Fibroblast of lung (primary cell): ENCODE data around the gene MARVELD1. TPM values are rescaled to one million over a fixed set of nuclear protein-coding genes. Genes with fewer than 3 reads are reported as not detected.

Source experiments
- DNase-seq, 2 donors: peaks; one replicate each; pipeline versions ENCODE4 v3.0.0 to v3.0.0-alpha.2; 2010; ENCODE audit warnings: low read depth in 2 of 2
- H2AFZ ChIP-seq: 2 replicates; pipeline ENCODE4 v1.5.1; 2012; ENCODE audit warnings: low read length, control low read depth, inconsistent platforms
- H3K27ac ChIP-seq: 2 replicates; pipeline ENCODE4 v1.5.1; 2011; ENCODE audit warnings: low read length, control low read depth; ENCODE audit not compliant: insufficient read depth
- H3K27me3 ChIP-seq: 2 replicates; pipeline ENCODE4 v1.5.1; 2011; ENCODE audit warnings: mild to moderate bottlenecking, low read length; ENCODE audit not compliant: control insufficient read depth, insufficient read depth
- H3K36me3 ChIP-seq: 2 replicates; pipeline ENCODE4 v1.5.1; 2011; ENCODE audit warnings: low read length; ENCODE audit not compliant: control insufficient read depth, insufficient read depth
- H3K4me1 ChIP-seq: 2 replicates; pipeline ENCODE4 v1.5.1; 2011; ENCODE audit warnings: low read length; ENCODE audit not compliant: control insufficient read depth, insufficient read depth; ENCODE audit errors: extremely low read depth
- H3K4me2 ChIP-seq: 2 replicates; pipeline ENCODE4 v1.5.1; 2011; ENCODE audit warnings: low read length, control low read depth; ENCODE audit not compliant: insufficient read depth; ENCODE audit errors: extremely low read depth
- H3K4me3 ChIP-seq, 4 experiments: fragments of 200-600 bp in 1 of 4; sonication (generic) in 1 of 4; replicated peaks in 1 of 4; 2 replicates each; pipeline ENCODE4 v1.5.1; 2011 to 2016; ENCODE audit warnings: low read length in 4 of 4, low read depth in 3 of 4, mild to moderate bottlenecking in 3 of 4, control low read depth in 2 of 4, inconsistent platforms in 1 of 4, mixed read lengths in 1 of 4; ENCODE audit not compliant: insufficient read depth in 1 of 4; ENCODE audit errors: control extremely low read depth in 1 of 4
- H3K79me2 ChIP-seq: 2 replicates; pipeline ENCODE4 v1.5.1; 2012; ENCODE audit warnings: mild to moderate bottlenecking, low read length, inconsistent platforms; ENCODE audit not compliant: control insufficient read depth, insufficient read depth
- H3K9ac ChIP-seq: 2 replicates; pipeline ENCODE4 v1.5.1; 2011; ENCODE audit warnings: mild to moderate bottlenecking, low read length, control low read depth; ENCODE audit not compliant: insufficient read depth
- H3K9me3 ChIP-seq: 2 replicates; pipeline ENCODE4 v1.5.1; 2012; ENCODE audit warnings: low read depth, low read length; ENCODE audit not compliant: control insufficient read depth, insufficient read depth
- H4K20me1 ChIP-seq: 2 replicates; pipeline ENCODE4 v1.5.1; 2011; ENCODE audit warnings: low read length; ENCODE audit not compliant: control insufficient read depth, insufficient read depth; ENCODE audit errors: extremely low read depth
- CTCF ChIP-seq, 2 donors: IDR thresholded peaks in 1 of 2; conservative IDR thresholded peaks in 1 of 2; 1 replicate in 1 of 2; 2 replicates in 1 of 2; pipeline ENCODE4 v1.5.1; 2011 to 2012; ENCODE audit warnings: low read length in 2 of 2, control low read depth in 1 of 2, inconsistent platforms in 1 of 2, low read depth in 1 of 2, mild to moderate bottlenecking in 1 of 2
- EZH2 ChIP-seq: IDR thresholded peaks from 2 replicates; pipeline ENCODE4 v1.5.1; 2012; ENCODE audit warnings: low read length, control low read depth, mild to moderate bottlenecking; ENCODE audit errors: missing control alignments
- polyA plus RNA-seq, 2 donors: library from polyadenylated mRNA; depleted of rRNA in 1 of 2; stranded (reverse) in 1 of 2; unstranded in 1 of 2; fragments of >200 nt; gene quantifications; 2 replicates each; pipeline ENCODE4 v1.2.1, GENCODE V29; 2011 to 2012; ENCODE audit warnings: missing spikeins in 1 of 2
- total RNA-seq: library from RNA; depleted of rRNA; stranded (reverse); fragments of >200 nt; gene quantifications from 2 replicates; pipeline ENCODE4 v1.2.1, GENCODE V29; 2014

The MARVELD1 gene
- total and polyA plus RNA-seq, 2 donors (not counting 1 experiment from before 2014, with no cell fraction given), result 16.3 to 132 TPM

- Histone ChIP-seq H3K79me2 (no peaks in the 10 kb centered on the region), H3K27ac (no peak overlapping the region), H3K4me2 (no peak overlapping the region), H3K9ac (no peak overlapping the region), H3K27me3 (no peaks in the 10 kb centered on the region), H2AFZ (no peak overlapping the region), H4K20me1 (no peaks in the 10 kb centered on the region), H3K4me3 (no peak overlapping the region), H3K4me1 (no peaks in the 10 kb centered on the region), H3K9me3 (no peaks in the 10 kb centered on the region), H3K36me3 (peaks cover 8% of the 10 kb centered on the region)
- DNase-seq, result peak in 1 of 2 donors; percentile 15
- TF ChIP-seq CTCF (conservative IDR thresholded peaks at IDR 0.05 in 1 of 2, IDR thresholded peaks at IDR 0.05 in 1 of 2; ENCODE audit: low read depth in 1 of 2, low read length in 2 of 2), result no peak
- TF ChIP-seq EZH2, result no peak
These were observed 49.3 kb downstream of the MARVELD1 start for GRCh38 chr10:97762816-97763215.

- no peak overlapping the region for H3K4me2 ChIP-seq
- no peaks in the 10 kb centered on the region for H3K9me3 ChIP-seq
- no peak for DNase-seq
- no peaks in the 10 kb centered on the region for H3K79me2 ChIP-seq
- H3K36me3 ChIP-seq, result peaks cover 8% of the 10 kb centered on the region
- H3K9ac ChIP-seq, result no peak overlapping the region
- H3K27ac ChIP-seq, result no peak overlapping the region
- no peaks in the 10 kb centered on the region for H3K4me1 ChIP-seq
- H3K4me3 ChIP-seq, result no peak overlapping the region
- H4K20me1 ChIP-seq, result no peaks in the 10 kb centered on the region
- H2AFZ ChIP-seq, result no peak overlapping the region
- TF ChIP-seq CTCF (conservative IDR thresholded peaks at IDR 0.05 in 1 of 2, IDR thresholded peaks at IDR 0.05 in 1 of 2; ENCODE audit: low read depth in 1 of 2, low read length in 2 of 2) (no peak), EZH2 (no peak)
- H3K27me3 ChIP-seq, result no peaks in the 10 kb centered on the region
These were observed 49.9 kb downstream of the MARVELD1 start for GRCh38 chr10:97763411-97763810.

GRCh38 chr10:97763947-97764346 is 50.4 kb downstream of the MARVELD1 start:
- Histone ChIP-seq H3K79me2 (no peaks in the 10 kb centered on the region), H3K36me3 (peaks cover 8% of the 10 kb centered on the region), H3K4me2 (no peak overlapping the region), H2AFZ (no peak overlapping the region), H3K27ac (no peak overlapping the region), H3K27me3 (no peaks in the 10 kb centered on the region), H4K20me1 (no peaks in the 10 kb centered on the region), H3K4me1 (no peaks in the 10 kb centered on the region), H3K9ac (no peak overlapping the region), H3K9me3 (no peaks in the 10 kb centered on the region), H3K4me3 (no peak overlapping the region)
- no peak for DNase-seq
- TF ChIP-seq CTCF (conservative IDR thresholded peaks at IDR 0.05 in 1 of 2, IDR thresholded peaks at IDR 0.05 in 1 of 2; ENCODE audit: low read depth in 1 of 2, low read length in 2 of 2) (no peak), EZH2 (no peak)
